Bronchial epithelial cell (primary cell): Measurements from ENCODE around the gene RWDD1. TPM values are rescaled to one million over a fixed set of nuclear protein-coding genes. Genes with fewer than 3 reads are reported as not detected.

ENCODE experiments used
- DNase-seq: peaks from one replicate; pipeline ENCODE4 v3.0.0-alpha.2; 2010; ENCODE audit warnings: low read depth
- FAIRE-seq: peaks from 2 replicates; lab custom pipeline; 2011; peaks lifted over from hg19 to GRCh38; lab: Jason Lieb, UNC
- H3K27me3 ChIP-seq: 2 replicates; pipeline ENCODE4 v1.5.1; 2011; ENCODE audit warnings: low read length; ENCODE audit not compliant: control insufficient read depth, insufficient read depth
- H3K36me3 ChIP-seq: 2 replicates; pipeline ENCODE4 v1.5.1; 2011; ENCODE audit warnings: low read length; ENCODE audit not compliant: control insufficient read depth, insufficient read depth
- H3K4me3 ChIP-seq: 2 replicates; pipeline ENCODE4 v1.5.1; 2011; ENCODE audit warnings: mild to moderate bottlenecking, low read depth, low read length, control low read depth
- CTCF ChIP-seq: IDR thresholded peaks from 2 replicates; pipeline ENCODE4 v1.5.1; 2011; ENCODE audit warnings: mild to moderate bottlenecking, moderate library complexity, low read length, control low read depth, inconsistent platforms; ENCODE audit not compliant: insufficient read depth, severe bottlenecking
- total RNA-seq: library from RNA; depleted of rRNA; stranded (reverse); fragments of >200 nt; gene quantifications from 2 replicates; pipeline ENCODE4 v1.2.1, GENCODE V29; 2014

The RWDD1 gene
- 19.5 and 19.6 TPM in 2 replicates for total RNA-seq

- H3K27me3 ChIP-seq, result no peaks in the 10 kb centered on the region
- DNase-seq, result peak; percentile 95
- H3K36me3 ChIP-seq, result peaks cover 1% of the 10 kb centered on the region
- peak within 1 kb of the TSS; percentile 81 for H3K4me3 ChIP-seq
- no peak for FAIRE-seq
- TF ChIP-seq CTCF, result peak; percentile 27
Measured at GRCh38 chr6:116570856-116571682, at the start of gene RWDD1. Gene RWDD1 (plus strand): TSS chr6:116571504. CDS start chr6:116571583, 79 bp downstream.

- H3K27me3 ChIP-seq, result no peaks in the 10 kb centered on the region
- FAIRE-seq, result no peak
- no peak for TF ChIP-seq CTCF
Measured at GRCh38 chr6:116522896-116523295, 48.4 kb upstream of the RWDD1 start.

GRCh38 chr6:116524236-116524635 lies 47.1 kb upstream of the RWDD1 start:
- no peak for TF ChIP-seq CTCF
- Histone ChIP-seq H3K27me3 (no peaks in the 10 kb centered on the region), H3K36me3 (no peaks in the 10 kb centered on the region), H3K4me3 (no peak overlapping the region)
- DNase-seq (no peak), FAIRE-seq (no peak)

More at GRCh38 chr6:116522896-116523295, 48.4 kb upstream of the RWDD1 start:
- no peak for DNase-seq
- H3K4me3 ChIP-seq, result no peak overlapping the region
- no peaks in the 10 kb centered on the region for H3K36me3 ChIP-seq

GRCh38 chr6:116528133-116528532 lies 43.2 kb upstream of the RWDD1 start:
- H3K27me3 ChIP-seq, result no peaks in the 10 kb centered on the region
- no peaks in the 10 kb centered on the region for H3K36me3 ChIP-seq
- no peak for TF ChIP-seq CTCF
- DNase-seq (no peak), FAIRE-seq (no peak)
- no peak overlapping the region for H3K4me3 ChIP-seq

- peak; percentile 23 for FAIRE-seq
- Histone ChIP-seq H3K27me3 (no peaks in the 10 kb centered on the region), H3K4me3 (no peak overlapping the region), H3K36me3 (no peaks in the 10 kb centered on the region)
- TF ChIP-seq CTCF, result no peak
- DNase-seq, result no peak
Measured at GRCh38 chr6:116528780-116529179, 42.5 kb upstream of the RWDD1 start.
